GM23248 (cell line): ENCODE results near the gene RBM48.

Experiments used
- EZH2 ChIP-seq: fragments of 200-600 bp; sonication (generic); IDR thresholded peaks from 2 replicates; pipeline ENCODE4 v1.6.1; 2018; ENCODE audit warnings: antibody characterized with exemption, mild to moderate bottlenecking; ENCODE audit not compliant: insufficient read depth, poor library complexity, severe bottlenecking
- EZH2phosphoT487 ChIP-seq: fragments of 200-600 bp; sonication (generic); IDR thresholded peaks from 2 replicates; pipeline ENCODE4 v1.6.1; 2018; ENCODE audit warnings: antibody characterized with exemption, moderate library complexity, mild to moderate bottlenecking, low read depth; ENCODE audit not compliant: insufficient read depth

DNA sequence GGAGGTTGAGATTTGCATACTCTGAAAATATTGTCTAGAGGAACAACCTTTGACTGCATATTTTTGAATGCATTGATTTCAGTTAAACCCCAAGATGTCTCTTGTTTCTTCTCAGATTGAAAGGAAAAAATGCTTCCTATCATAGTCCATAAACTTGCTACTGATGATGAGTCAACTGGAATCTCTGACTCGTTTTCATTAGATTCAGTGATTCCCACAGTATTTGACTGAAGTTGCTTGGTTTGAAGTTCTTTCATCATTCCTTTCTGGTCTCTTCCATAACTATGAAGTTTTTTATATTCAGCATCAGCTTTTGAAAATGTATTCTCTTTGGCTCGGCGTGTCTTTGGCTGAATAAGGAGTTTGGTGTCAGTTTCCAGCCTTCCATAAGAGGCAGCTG is 11.0 kb upstream of the RBM48 start:
- no peak for TF ChIP-seq EZH2
- no peak for TF ChIP-seq EZH2phosphoT487
